HG03558 (cell line): ENCODE data around the gene EPHB3.

Experiments
- ATAC-seq: cut with Tn5 transposase; IDR thresholded peaks from one replicate; pipeline ENCODE4 v1.9.1; 2021; ENCODE audit warnings: moderate number of reproducible peaks; ENCODE audit not compliant: unreplicated experiment; ENCODE audit errors: extremely low read depth

Gene EPHB3

GRCh38 chr3:184594371-184595001, 32.9 kb downstream of the EPHB3 start:
- ATAC-seq = no peak

DNA sequence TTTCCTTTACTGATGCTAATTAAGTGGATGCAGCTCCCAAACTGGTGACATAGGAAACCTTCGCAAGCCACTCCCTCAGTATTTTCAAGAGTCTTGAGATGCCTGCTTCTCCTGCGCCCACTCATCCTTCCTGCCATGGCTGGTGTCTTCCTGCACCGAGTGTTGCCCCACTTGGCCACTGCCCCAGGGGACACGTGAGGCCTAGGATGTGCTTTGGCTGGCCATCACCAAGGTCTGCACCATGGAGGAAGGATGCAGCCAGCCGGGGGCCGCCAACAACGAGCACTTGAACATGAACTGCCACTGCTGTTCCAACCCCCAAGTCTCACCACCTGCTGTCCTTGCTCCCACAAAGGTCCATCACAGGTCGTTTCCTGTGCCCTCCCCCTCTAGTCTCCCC, 34.1 kb downstream of the EPHB3 start:
- no peak for ATAC-seq

- ATAC-seq = no peak
Observed at GRCh38 chr3:184596233-184596632, 34.6 kb downstream of the EPHB3 start.

GRCh38 chr3:184596886-184597575, 35.4 kb downstream of the EPHB3 start:
- no peak for ATAC-seq

- no peak for ATAC-seq
Observed at GRCh38 chr3:184597829-184598573, 36.4 kb downstream of the EPHB3 start.

DNA sequence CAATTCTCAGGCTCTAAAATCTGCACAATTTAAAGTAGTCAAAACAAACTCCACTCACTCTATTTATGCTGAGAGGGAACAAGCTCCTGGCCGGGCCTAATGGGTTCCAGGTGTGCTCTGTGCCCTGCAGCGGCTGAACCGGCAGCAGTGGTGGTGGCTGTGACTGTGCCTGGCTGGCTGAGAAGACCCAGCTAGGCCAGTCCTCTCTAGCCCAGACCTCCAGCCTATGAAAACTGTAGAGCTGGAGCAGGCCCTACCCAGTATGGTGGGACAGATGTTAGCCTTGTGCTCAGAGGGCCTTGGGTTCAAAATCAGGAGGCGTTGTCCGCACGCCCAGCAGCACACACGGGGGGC, 37.0 kb downstream of the EPHB3 start:
- no peak for ATAC-seq

GRCh38 chr3:184599143-184599542, 37.6 kb downstream of the EPHB3 start:
- ATAC-seq = no peak

GRCh38 chr3:184600685-184601377, 39.2 kb downstream of the EPHB3 start:
- no peak for ATAC-seq

GRCh38 chr3:184601576-184602371, 40.2 kb downstream of the EPHB3 start:
- ATAC-seq = no peak

GRCh38 chr3:184602372-184603150, 41.0 kb downstream of the EPHB3 start:
- ATAC-seq = no peak

DNA sequence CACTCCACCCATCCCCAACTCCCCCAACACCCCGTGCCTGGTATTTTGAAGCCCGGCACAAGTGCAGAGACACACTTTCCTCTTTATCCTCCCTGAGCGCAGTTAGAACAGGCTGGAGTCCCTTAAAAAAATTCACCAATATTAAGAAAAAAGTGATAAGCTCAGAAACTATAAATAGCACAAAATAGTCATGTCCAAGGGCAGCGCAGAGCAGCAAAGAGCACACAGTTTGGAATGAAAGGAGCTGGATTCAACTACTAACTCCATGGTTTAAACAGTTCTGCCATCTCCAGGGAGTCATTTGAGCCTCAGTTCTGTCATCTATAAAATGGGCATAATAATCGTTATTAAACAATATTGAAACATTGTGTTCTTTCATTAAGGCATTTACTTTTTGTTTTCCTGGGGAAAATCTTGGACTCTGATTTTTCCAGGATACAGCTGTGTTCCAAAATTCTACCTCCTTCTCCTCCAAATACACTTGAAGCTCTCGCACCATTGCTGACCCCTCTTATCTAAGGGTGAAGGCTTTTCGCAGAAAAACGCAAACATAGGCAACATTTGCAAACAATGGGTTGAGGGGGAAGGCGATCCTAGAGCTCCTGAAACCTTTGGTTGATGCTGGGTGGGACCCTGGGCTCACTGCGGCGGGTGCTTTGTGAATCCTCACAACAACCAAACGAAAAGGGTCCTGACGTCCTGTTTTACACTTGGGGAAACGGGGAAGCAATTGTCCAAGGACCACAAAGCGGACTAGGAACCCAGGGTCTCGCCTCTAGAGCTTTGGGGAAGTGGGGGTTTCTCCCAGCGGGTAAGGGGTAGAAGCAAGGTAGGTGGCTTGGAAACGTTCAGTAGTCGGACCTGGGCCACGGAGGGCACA, 41.8 kb downstream of the EPHB3 start:
- ATAC-seq = no peak

- no peak for ATAC-seq
Observed at GRCh38 chr3:184604039-184604601, 42.5 kb downstream of the EPHB3 start.

DNA sequence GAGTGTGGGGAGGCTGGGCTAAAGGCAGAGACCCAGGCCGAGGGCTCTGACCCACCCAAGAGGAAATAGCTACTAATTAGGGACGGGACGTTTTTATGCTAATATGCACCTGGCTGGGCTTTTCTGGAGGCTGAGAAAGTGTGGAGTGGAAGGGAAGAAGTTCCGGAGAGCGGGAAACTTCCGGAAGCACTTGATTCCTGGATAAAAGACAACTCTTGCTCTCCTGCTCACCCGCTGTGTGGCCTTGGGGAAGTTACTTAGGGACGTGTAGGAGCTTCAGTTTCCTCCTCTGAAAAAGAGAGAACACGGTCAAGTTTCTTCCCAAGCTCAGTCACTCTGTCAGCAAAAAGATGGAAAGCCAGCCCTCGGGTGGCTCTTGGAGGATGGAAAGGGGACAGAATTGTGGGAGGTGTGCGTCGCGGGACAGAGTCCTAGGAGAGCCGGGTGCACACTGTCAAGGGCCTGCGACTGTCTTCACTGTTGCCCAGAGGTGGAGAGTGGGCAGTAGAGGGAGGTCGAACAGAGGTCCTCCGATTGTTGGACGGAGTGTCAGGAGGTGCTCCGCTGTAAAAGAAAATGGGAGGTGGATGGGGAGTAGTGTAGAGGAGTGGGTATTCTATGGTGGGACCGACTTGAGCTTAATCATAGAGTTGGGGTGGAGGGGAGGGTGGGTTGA, 43.2 kb downstream of the EPHB3 start:
- ATAC-seq = no peak

DNA sequence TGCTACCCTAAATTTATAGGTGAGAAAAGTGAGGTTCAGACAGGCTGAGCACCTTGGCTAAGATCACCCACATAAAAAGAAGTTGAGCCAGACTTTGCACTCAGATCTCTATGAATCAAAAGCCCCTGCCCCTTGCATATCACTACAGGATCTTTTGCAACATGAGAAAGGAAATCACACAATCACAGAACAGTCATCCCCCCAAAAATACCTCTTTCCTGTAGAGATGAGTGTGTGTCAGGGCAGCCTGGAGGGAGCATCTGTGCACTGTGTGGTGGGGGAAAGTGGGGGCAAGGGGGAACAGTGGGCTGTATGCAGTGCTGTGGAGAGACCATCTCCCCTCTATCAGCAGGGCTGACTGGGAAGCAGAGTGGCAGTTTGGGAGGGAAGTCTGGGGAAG, 46.6 kb downstream of the EPHB3 start:
- no peak for ATAC-seq

DNA sequence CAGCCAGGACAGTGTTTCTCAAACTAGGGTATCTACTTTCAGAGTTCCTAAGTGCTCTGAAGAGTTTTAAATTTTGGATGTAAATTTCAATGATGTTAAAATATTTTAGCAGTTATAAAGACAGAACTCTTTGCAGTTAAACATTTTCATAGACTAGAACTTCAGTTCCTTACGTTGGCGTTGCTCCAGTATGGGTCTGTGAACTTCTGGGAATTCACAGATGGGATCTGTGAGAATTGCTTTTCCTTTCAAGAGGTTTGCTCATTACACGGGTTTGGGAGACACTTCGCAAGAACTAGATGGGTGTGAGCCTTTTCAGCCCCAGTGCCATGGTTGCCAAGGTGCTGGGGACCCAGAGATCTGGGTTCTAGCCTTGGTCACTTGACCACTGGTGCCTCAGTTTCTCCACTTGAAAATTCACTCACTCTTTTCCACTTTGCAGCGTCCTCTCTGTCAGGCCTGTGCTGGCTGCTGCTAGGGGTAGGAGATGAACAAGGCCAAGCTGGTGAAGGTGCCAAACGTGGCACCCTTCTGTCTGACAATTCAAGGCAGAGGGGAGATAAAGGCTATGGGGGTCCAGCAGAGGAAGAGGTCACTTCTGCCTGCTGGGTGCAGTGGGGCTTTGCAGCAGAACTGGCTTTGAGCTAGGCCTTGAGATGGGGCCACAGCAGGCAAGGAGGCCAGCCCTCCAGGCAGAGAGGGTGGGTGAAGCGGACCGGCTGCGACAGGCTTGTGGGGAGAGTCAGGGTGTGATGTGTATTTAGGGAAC, 48.1 kb downstream of the EPHB3 start:
- ATAC-seq = no peak

GRCh38 chr3:184610245-184610871, 48.8 kb downstream of the EPHB3 start:
- ATAC-seq = no peak
